Muscle of back (tissue), 11 donors: ENCODE data around the gene CYP2S1. TPM values are rescaled to one million over a fixed set of nuclear protein-coding genes. Genes with fewer than 3 reads are reported as not detected.
"Not testable (repeated sequence)": the region's sequence is repeated elsewhere in the genome, so short reads cannot be mapped to it uniquely, and the experiment has no call there.

ENCODE experiments used
- DNase-seq, 3 donors: peaks; one replicate each; pipeline versions ENCODE4 v3.0.0 to v3.0.0-alpha.2; 2013
- polyA plus RNA-seq, 10 donors: library from polyadenylated mRNA; unstranded; fragments of 120-200 nt; gene quantifications; one replicate each; pipeline ENCODE4 v1.2.1, GENCODE V29; 2013; ENCODE audit not compliant: insufficient read length in 10 of 10

The CYP2S1 gene
- polyA plus RNA-seq, 10 donors, result 0.21 to 2.2 (median 0.49) TPM

DNA sequence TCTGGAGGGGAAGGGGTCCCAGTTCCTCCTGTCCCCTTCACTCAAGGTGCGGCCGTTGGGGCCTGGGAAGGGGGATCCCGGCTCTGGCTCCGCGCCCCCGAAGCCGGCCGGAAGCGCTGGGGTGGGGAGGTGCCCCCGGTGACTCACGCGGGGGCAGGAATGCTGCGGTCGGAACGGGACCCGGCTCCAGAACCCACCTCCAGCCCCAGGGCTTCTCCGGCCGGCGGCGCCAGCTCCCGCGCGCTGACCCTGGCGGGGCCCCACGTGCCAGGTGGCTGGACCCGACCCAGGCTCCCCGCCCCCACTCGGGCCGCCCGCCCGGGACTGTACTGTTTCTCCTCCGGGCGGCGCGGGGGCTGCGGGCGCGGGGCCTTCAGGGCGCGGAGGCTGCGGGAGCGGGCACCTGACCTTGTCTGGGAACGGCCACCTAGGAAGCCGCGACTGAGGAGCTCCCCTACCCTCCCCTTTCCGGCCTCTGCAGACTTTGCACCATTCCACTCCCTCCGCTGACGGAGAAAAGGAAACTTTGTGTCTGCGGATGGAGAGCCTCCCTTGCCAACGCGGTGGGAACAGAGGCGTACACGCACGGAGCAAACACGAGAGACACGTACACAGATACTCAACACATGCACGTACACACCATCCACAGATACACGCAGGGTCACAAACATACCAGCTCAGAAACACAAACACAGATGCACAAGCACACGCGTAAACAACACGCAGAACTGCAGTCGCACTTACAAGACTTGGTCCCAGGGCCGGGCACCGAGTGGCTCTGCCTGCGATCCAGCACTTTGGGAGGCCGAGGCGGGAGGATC is 33.2 kb downstream of the CYP2S1 start:
- DNase-seq, result peak; percentile 64 to 85 (median 77)

DNA sequence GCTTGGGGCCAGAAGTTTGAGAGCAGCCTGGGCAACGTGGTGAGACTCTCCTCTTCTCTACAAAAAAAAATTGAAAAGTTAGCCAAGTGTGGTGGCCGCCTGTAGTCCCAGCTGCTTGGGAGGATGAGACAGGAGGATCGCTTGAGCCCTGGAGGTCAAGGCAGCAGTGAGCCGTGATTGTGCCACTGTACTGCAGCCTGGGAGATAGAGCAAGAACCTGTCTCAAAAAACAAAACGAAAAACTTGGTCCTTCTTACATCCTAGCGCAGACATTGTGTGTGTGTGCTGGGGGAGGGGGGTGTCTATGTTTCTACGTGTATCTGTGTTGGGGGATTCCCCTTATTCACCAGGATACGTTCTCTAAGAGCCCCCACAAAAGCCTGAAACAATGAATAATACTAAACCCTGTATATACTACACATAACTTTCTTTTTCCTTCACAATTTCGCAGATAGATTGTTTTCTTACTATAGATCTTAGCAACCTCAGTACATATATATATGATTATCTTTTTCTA is 33.9 kb downstream of the CYP2S1 start:
- DNase-seq, result no peak

DNA sequence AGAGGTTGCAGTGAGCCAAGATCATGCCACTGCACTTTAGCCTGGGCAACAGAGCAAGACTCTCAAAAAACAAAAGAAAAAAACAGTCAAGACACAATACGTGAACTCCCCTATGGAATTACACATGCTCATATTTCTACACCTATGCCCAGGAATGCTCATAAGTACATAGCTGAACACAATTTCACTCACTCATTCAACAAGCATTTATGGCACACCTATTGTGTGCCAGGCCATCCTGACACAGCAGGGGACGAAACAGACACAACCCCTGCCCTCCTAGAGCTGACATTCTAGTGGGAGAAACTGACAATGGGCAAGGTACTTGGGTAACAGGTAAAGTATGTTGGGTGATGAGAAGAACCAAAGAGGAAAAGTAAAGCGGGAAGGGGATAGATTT is 35.5 kb downstream of the CYP2S1 start:
- DNase-seq, result no peak

DNA sequence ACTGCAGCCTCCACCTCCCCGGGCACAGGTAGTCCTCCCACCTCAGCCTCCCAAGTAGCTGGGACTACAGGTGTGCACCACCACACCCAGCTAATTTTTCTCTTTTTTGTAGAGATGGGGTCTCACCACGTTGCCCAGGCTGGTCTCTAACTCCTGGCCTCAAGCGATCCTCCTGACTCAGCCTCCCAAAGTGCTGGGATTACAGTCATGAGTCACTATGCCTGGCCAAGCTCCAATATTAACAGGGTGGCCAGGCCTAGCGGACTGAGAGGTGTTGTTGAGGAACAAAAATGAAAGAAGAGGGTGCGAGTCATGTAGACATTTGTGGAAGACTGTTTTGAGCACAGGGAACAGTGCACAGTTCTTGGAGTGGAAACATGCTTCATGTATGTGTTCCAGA is 36.3 kb downstream of the CYP2S1 start:
- not testable (repeated sequence) for DNase-seq

DNA sequence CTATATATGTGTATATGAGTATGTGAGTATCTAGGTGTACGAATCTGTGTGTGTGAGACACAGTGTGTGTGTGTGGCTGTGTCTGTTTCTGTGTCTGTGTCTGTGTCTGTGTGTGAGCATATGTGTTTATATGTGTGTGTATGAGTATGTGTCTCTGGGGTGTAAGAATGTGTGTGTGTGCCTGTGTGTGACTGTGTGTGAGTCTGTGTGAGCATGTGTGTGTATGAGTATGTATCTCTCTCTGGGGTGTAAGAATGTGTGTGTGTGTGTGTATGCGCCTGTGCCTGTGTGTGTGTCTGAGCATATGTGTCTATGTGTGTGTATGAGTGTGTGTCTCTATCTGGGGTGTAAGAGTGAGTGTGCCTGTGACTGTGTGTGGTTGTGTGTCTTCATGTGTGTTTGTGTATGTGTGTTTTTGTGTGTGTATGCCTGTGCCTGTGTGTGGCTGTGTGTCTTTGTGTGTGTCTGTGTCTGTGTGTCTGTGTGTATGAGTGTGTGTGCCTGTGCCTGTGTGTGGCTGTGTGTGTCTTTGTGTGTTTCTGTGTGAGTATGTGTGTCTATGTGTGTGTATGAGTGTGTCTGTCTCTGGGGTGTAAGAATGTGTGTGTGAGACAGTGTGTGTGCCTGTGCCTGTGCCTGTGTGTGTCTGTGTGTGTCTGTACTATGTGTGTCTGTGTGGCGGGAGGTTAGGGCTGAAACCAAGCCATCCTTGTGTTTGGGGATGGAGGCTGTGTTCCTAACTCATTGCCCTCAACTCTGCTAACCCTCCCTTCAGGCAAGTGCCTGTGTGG is 37.2 kb downstream of the CYP2S1 start:
- DNase-seq, result no peak

DNA sequence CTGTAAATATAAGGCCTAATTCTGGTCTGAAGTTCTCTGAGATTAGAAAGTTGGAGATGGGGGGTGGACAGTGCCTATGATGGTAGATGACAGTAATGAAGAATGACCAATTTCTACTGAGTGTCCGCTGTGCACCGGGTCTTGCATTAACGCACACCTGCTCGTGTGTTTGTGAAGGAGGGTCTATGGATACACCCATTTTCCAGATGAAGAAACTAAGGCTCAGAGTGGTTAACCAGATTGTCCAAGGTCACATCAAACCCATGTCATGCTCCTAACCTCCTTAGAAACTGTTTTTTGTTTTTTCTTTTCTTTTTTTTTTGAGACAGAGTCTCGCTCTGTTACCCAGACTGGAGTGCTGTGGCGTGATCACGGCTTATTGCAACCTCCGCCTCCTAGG is 39.7 kb downstream of the CYP2S1 start:
- DNase-seq, result no peak

DNA sequence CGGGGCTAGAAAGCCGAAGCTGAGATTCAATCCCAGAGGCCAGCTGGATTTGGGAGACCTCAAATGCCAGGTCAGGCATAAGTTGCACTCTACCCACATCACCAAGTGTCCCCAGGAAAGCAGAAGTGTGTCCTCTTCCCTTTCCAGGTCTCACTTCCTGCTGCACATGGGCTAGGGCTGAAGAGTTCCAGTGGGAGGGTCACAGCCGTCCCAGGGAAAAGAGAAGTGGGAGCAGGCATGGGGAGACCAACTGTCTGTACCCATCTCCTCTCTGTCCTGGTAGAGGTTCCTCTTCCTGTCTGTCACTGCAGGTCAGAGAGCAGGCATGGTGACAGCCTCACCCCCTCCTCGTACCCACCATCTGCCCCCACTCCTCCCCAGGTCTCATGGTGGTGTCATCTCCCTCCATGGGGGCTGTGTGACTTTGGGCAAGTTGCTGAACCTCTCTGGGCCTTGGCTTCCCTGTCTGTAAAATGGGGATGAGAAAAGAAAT is 40.8 kb downstream of the CYP2S1 start:
- DNase-seq, result peak in 2 of 3 donors; percentile 16 to 39

DNA sequence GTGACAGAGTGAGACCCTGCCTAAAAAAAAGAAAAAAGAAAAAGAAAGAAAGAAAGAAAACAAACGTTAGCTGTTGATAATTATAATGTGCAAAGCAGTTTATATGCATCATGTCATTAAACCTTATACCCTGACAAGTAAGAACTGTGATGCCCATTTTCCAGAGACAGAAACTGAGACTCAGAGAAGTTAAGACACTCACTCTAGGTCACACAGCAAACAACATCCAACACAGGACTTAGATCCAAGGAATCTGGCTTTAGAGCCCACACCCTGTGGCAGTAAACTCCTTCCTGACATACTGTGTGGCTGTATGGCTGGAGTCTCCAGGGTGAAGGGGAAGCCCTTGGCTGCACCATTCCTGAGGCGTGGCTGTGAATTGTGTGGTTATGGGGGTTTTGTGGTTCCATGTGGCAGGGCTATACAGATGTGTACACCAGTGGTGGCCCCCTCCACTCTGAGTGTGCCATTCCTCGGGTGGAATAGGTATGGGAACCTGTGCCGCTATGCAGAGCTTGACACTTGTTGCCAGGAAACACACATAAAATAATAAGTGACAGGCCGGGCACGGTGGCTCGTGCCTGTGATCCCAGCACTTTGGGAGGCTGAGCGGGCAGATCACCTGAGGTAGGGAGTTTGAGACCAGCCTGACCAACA is 41.6 kb downstream of the CYP2S1 start:
- DNase-seq, result no peak

DNA sequence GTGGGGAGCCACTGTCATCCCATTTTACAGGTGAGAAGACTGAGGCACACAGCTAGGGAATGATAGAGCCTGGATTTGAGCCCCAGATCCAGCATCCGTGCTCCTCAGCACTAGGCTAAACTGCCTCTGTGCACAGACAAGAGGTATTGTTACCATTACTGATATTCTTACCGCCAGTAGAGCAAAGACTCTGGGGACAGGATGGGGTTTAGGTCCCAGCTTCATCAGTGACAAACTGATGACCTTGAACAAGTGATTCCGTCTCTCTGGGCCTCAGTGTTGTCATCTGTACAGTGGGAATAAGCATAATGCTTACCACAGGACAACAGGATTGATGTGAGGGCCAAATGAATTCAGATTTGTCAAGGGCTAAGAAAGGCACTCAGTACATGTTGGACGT is 42.5 kb downstream of the CYP2S1 start:
- DNase-seq, result no peak

DNA sequence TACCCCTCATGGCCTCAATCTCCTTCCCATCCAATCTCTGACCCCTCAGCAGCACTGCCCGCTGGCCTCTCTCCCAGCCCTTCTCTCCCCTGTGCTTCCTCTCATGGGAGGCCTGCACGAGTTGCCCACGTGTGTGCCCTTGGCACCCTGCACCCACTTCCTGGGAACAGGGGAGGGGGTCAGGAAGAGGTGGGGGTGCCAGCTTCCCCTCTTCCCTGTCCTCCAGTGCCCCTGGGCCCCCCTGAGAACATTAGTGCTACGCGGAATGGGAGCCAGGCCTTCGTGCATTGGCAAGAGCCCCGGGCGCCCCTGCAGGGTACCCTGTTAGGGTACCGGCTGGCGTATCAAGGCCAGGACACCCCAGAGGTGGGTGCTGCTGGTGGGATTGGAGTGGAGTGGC is 45.2 kb downstream of the CYP2S1 start:
- no peak for DNase-seq

DNA sequence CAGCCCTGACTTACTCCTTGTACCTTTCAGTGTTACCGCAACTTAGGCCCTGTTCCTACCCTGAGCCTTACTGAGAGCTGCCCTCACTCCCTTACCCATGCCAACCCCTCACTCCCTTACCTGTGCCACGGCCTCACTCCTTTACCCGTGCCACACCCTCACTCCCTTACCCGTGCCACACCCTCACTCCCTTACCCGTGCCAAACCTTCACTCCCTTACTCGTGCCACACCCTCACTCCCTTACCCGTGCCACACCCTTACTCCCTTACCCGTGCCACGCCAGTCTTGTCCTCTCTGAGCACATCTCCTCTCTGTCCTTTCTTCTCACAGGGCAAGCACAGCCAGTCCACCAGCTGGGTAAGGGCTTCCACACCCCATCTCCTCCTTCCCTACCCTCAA is 46.3 kb downstream of the CYP2S1 start:
- no peak for DNase-seq

DNA sequence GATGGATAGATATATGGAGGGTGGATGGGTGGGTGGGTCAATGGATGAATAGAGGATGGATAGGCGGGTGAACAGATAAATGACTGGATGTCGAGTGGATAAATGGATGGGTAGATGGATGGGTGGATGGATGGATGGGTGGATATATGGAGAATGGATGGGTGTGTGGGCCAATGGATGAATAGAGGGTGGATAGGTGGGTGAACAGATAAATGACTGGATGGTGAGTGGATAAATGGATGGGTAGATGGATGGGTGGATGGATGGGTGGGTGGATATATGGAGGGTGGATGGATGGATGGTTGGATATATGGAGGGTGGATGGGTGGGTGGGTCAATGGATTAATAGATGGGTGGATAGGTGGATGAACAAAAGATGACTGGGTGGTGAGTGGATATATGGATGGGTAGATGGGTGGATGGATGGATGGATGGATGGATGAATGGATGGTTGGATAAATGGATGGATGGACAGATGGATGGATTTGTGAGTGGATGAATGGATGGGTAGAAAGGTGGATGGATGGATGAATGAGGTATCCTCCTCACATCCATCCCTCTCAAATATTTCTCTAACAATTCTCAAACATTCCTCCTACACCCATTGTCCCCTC is 47.0 kb downstream of the CYP2S1 start:
- no peak for DNase-seq

DNA sequence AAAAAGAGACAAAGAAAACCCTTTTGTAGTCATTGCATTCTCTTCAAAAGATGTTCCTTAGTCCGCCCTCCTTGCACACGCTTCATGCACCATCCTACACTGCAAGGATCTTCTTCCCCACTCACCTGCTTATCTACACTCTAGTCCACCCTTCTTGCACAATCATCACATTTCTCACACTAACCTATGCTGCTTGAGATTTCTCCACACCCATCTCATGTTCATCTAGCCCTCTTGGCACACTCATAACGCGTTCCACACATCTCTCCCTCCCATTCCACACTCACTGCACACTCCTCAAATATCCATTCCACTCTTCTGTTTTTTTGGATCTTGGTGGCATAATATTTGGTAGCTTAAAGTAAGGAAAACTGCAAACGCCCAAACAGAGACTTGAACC is 48.8 kb downstream of the CYP2S1 start:
- DNase-seq, result no peak

DNA sequence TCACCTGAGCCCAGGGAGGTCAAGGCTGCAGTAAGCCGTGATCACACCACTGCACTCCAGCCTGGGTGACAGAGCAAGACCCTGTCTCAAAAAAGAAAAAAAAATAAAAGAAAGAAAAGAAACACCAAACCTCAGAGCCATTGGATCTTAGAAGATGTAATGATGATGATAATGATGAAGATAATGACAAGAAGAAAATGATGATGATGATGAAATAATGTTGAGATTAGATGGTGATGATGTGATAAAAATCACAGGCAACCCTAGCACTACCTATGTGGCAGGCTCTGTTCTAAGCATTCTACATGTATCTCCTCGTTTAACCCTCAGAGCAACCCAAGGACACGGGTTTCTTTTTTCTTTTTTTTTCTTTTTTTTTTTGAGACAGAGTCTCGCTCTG is 51.1 kb downstream of the CYP2S1 start:
- no peak for DNase-seq

DNA sequence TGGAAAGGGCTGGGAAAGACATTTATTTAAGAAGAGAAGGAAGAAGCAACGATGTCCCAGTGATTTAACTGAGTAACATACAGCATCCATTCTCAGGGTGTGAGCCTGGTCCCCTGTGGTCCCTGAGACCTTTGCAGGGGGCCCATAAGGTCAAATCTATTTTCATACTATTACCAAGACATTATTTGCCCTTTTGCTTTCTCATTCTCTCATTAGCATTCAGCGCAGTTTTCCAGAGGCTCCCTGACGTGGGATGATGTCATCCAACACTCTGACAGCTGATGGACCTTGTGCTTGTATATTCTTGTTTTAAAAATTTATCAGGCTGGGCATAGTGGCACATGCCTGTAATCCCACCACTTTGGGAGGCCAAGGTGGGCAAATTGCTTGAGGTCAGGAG is 52.8 kb downstream of the CYP2S1 start:
- no peak for DNase-seq

DNA sequence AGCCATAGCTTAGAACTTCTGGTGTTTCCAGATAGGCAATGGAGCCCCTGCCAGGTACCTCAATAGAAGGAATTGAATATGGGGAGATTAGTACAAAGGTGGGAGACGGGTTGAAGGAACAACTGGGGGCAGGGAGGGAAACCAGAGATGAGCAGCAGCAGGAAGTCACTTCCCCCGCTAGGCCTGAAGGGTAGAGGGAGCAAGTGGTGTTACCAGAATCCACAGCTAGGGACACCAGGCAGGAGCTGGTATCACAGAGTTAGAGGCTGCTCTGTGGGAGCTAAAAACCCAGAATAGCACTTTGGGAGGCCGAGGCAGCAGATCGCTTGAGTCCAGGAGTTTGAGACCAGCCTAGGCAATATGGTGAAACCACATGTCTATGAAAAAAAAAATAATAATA is 55.9 kb downstream of the CYP2S1 start:
- no peak for DNase-seq

DNA sequence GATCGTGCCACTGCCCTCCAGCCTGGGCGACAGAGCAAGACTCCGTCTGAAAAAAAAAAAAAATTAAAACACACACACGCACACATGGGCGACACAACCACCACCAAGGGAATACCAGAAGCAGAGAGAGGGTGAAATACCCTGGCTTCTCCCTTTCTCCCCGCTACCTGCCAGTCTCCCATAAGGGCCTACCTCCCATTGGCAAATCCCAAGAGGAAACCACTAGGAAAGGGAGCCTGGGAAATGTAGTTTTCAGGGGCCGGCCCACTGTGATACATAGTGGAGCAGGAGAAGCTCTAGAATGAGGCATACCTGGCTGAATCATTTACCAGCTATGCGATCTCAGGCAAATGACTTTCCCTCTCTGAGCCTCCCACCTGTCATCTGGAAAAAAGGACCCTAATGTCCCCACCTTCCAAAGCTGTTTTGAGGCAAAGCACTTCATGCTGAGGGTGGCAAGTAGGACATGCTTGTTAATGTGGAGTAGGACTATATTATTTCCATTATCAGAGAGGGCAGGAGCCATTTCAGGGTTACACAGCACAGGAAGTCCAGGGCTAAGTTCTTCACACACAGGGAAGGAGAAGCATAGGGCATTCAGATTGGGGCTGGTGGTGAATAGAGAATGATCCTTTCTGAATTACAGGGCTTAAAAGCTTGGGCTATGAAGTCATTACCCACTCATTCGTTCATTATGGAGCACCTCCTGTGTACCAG is 56.8 kb downstream of the CYP2S1 start:
- no peak for DNase-seq

DNA sequence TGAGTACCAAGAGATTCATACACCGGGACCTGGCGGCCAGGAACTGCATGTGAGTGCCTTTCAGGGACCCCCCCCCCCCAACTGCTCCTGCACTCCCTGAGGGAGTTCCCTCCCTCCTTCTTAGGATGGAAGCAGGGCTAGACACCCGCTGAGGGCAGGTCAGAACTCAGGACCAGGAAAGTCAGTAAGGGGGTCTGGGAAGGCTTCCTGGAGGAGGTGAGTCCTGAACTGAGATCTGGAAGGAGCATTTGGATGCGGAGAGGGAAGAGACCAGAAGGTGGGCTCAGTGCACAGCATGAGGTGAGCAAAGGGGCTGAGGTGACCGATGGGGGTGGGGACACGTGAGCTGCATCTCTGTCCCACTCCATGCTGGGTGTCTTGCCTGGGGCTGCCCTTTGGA is 60.6 kb downstream of the CYP2S1 start:
- no peak for DNase-seq

DNA sequence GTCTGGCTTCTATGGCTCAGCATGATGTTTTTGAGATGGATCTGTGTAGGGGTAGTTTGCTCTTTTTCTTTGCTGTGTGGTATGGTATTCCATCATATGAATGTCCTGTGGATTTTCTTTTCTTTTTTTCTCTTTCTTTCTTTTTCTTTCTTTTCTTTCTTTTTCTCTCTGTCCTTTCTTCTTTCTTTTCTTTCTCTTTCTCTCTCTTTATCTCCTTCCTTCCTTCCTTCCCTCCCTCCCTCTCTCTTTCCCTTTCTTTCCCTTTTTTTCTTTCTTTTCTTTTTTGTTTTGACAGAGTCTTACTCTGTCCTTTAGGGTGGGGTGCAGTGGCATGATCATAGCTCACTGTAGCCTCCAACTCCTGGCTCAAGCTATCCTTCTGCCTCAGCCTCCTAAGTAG is 62.2 kb downstream of the CYP2S1 start:
- no peak for DNase-seq
